Umbilical cord (tissue), 2 donors: Measurements from ENCODE around the gene CEACAM18. TPM values are rescaled to one million over a fixed set of nuclear protein-coding genes. Genes with fewer than 3 reads are reported as not detected.
A peak's percentile ranks its signal among the peaks of the same experiment; 100 is the strongest.
"Not testable (repeated sequence)": the region's sequence is repeated elsewhere in the genome, so short reads cannot be mapped to it uniquely, and the experiment has no call there.

Source experiments
- DNase-seq: peaks from one replicate; pipeline ENCODE4 v3.0.0-alpha.2; 2015; ENCODE audit warnings: low spot score
- total RNA-seq: library from RNA; depleted of rRNA; stranded (reverse); fragments of >200 nt; gene quantifications from one replicate; pipeline ENCODE4 v1.2.3, GENCODE V29; 2014; ENCODE audit warnings: low replicate concordance; ENCODE audit not compliant: insufficient read depth

The CEACAM18 gene
- total RNA-seq, 1 donor from 2014 or later: not detected

- peak; percentile 36 for DNase-seq
Observed at GRCh38 chr19:51461723-51462161, 16.6 kb upstream of the CEACAM18 start.

DNA sequence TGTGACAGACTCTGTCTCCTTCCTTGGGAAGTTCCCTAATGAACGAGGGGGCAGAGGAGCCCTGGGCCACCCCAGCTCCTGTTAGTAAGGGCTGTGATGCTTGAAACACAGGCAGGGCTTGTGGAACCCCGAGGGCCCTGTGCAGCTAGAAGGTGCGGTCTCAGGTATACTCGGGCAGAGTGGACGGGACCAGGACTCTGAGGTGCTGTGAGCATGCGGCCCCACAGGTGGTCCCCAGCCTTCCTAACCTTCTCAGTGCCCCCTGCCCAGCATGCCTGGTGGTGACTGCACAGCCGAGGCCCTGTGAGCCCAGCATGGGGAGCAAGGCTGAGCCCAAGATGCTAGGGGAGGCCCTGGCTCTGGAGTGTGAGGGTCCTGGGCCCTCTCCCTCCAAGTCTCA is 16.1 kb upstream of the CEACAM18 start:
- DNase-seq: no peak

DNA sequence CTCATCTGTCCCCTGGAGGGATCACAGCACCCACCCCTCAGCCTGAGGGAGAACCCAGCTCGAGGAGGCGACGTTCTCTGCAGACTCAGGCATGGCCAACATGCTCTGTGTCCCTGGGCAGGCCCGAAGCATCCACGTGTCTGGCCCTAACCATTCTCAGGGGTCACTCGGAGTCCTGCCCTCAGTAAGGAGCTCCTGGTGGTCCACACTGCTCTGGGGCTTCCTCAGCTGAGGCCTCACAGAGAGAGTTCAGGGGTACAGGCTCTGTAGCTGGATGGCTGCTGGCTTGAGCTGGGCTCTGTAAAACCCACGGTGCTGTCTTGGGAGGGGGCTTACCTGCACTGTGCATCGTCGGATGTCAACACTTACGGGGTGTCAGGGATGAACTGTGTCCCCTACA is 15.7 kb upstream of the CEACAM18 start:
- no peak for DNase-seq

GRCh38 chr19:51463976-51464581 is 14.3 kb upstream of the CEACAM18 start:
- DNase-seq: not testable (repeated sequence)

GRCh38 chr19:51466723-51467122 is 11.6 kb upstream of the CEACAM18 start:
- DNase-seq: no peak

GRCh38 chr19:51467864-51468544 is 10.3 kb upstream of the CEACAM18 start:
- no peak for DNase-seq

GRCh38 chr19:51468545-51468920 is 9.8 kb upstream of the CEACAM18 start:
- DNase-seq: no peak

DNA sequence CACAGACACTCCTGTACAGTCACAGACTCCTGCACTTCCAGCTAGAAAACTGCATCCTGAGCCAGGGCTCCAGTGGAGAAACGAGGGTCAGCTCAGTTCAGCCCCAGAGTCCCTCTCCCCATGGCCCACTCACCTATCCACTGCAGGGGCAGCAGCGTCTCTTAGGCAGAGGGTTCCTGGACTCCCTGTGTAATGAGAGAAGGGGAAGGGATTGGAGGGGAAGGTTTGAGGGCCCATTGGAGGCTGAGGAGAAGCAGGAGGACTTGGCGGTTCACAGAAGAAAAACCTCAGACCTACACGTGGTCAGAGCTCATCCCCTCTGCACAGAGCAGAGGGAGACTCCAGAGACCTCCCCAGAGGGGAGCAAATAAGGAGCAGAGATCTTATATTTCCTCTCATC is 9.2 kb upstream of the CEACAM18 start:
- DNase-seq: no peak

DNA sequence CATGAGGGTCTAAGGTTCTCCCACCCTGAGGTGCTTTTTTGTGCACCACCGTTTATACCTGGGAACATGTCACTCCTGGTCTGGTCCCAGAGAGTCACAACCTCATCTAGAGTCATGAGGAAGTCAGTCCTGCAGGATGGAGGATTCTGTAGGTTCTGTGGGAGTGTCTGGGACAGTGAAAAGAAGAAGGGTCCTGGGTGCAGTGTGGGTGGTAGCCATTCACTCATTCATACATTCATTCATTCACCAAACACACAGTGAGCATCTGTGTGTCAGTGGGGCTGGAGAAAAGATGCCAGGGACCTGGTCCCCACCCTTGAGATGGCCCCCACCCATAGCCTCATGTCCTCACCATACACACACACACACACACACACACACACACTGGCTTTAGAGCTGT is 8.7 kb upstream of the CEACAM18 start:
- no peak for DNase-seq

DNA sequence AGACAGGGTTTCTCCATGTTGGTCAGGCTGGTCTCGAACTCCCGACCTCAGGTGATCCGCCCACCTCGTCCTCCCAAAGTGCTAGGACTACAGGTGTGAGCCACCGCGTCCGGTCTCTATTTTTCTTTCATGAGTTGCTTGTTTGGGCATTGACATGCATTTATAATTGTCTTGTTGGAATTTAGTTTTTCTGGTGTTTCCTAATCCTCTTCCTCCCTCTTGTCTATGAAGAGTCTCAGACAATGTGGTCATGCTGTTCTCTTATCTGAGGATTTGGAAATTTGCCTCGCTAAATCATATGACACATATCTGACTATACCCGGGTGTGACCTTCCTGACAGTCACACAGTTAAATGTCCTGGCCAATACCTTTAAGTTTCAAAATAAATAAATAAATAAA is 7.4 kb upstream of the CEACAM18 start:
- DNase-seq: no peak

- DNase-seq: no peak
Observed at GRCh38 chr19:51471527-51471926, 6.8 kb upstream of the CEACAM18 start.

- DNase-seq: no peak
Observed at GRCh38 chr19:51472607-51473006, 5.7 kb upstream of the CEACAM18 start.

- DNase-seq: peak; percentile 57
Observed at GRCh38 chr19:51473009-51473707, 5.2 kb upstream of the CEACAM18 start.

DNA sequence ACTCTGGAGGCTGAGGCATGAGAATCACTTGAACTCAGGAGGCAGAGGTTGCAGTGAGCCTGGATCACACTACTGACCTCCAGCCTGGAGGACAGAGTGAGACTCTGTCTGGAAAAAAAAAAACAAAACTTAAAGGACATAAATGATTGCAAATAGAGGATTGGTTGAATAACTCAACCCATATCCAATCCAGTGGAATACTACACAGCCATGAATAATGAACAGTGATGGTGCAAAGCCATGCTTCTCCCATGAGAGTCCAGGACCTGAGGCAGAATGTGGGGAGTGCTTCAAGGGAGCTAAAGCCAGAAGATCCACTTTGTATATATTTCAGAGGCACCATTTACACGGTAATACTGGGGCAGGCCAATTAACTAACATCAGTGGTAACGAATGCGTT is 2.2 kb upstream of the CEACAM18 start:
- DNase-seq: no peak

- no peak for DNase-seq
Observed at GRCh38 chr19:51477344-51477743, 995 bp upstream of the CEACAM18 start.

- DNase-seq: no peak
Observed at GRCh38 chr19:51479531-51480331, 1.4 kb downstream of the CEACAM18 start.

- DNase-seq: no peak
Observed at GRCh38 chr19:51480590-51480989, 2.3 kb downstream of the CEACAM18 start.

DNA sequence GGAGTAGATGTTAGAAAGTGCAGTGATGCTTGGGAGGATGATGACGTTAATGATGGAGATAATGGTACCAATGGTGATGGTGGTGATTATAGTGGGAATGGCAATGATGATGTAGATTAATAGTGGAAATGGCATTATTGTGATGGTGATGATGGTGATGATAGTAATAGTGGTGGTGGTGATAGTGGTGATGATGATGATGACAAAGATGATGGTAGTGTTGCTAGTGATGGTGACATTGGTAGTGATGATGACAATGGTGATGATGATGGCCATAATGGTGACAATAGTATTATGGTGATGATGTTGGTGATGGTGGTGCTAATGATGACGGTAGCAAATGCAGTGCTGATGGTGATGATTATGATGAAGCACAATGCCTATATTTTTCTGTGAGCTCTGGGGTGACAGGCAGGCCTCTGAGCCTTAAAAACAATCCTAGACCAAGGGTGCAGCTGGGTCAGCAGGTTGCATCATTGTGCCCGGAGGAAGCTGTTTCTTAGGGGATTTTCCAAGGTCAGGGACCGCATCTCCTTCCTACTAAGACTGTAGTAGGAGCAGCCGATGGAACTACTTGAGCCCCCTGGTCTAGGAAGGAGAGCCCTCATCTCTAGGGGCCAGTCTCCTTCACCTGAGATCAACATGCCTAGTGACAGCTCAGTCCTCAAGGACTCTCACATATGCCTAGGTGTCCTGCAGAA is 7.8 kb downstream of the CEACAM18 start:
- no peak for DNase-seq

GRCh38 chr19:51488491-51488890 is 10.2 kb downstream of the CEACAM18 start:
- no peak for DNase-seq

GRCh38 chr19:51489113-51489512 is 10.8 kb downstream of the CEACAM18 start:
- no peak for DNase-seq

DNA sequence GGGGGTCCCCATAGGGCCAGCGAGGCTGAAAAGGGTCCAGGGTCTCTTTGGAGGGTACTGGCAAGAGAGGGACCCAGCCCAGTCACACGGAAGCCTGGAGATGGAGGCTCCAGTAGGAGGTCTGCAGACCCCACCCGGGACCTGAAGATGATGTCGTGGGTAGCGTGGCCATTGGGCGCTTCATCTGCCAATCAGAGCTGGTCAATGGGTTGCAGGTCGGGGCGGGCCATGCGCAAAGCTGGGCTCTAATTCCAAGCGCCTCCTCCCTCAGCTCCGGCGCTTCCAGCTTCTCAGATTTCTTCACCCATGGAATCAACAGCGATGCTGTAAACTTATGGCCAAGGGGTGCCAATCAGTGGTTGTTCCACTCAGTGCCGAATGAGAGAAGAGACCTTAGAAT is 12.3 kb downstream of the CEACAM18 start:
- no peak for DNase-seq

DNA sequence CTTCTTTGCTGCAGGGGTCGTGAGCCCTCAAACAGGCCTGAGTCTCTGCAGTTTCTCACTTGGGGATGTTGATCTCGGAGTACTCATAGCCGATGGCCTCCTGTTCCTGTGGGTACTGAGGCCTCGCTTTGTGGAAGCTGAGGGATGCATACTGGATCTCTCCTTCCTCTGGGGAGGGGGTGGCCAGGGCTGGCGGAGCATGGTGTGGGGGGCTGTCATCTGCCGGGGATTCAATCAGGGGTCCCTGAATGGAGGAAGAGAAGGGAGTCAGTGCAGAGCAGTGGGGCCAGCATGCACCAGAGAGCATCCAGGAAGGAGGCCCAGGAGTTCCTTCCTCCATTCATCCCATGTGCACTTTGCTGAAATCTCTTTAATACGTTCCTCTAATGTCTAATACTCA is 13.2 kb downstream of the CEACAM18 start:
- no peak for DNase-seq
